Endodermal cell (in vitro differentiated cells): Measurements from ENCODE around the gene MAP3K5. TPM values are rescaled to one million over a fixed set of nuclear protein-coding genes. Genes with fewer than 3 reads are reported as not detected.

Source experiments
- DNase-seq: peaks from one replicate; pipeline ENCODE4 v3.0.0-alpha.2; 2017
- H3K27ac ChIP-seq: 2 replicates; pipeline ENCODE4 v1.5.1; 2013; ENCODE audit warnings: mild to moderate bottlenecking, low read depth, low read length, moderate library complexity
- H3K27me3 ChIP-seq: 2 replicates; pipeline ENCODE4 v1.6.1; 2013; ENCODE audit warnings: mild to moderate bottlenecking, low read length, moderate library complexity; ENCODE audit not compliant: insufficient read depth, control insufficient read depth, poor library complexity, severe bottlenecking
- H3K36me3 ChIP-seq: 2 replicates; pipeline ENCODE4 v1.7.0; 2013; ENCODE audit warnings: mild to moderate bottlenecking, low read length, moderate library complexity; ENCODE audit not compliant: control insufficient read depth, insufficient read depth
- H3K4me1 ChIP-seq: one replicate; pipeline ENCODE4 v1.7.0; 2013; ENCODE audit warnings: low read length; ENCODE audit not compliant: control insufficient read depth, insufficient read depth
- H3K4me3 ChIP-seq: 2 replicates; pipeline ENCODE4 v1.5.1; 2013; ENCODE audit warnings: mild to moderate bottlenecking, low read length, moderate library complexity
- H3K9ac ChIP-seq: 2 replicates; pipeline ENCODE4 v1.6.1; 2013; ENCODE audit warnings: mild to moderate bottlenecking, low read length, moderate library complexity; ENCODE audit not compliant: poor library complexity, severe bottlenecking; ENCODE audit errors: extremely low read depth
- H3K9me3 ChIP-seq: 2 replicates; pipeline ENCODE4 v1.6.1; 2013; ENCODE audit warnings: mild to moderate bottlenecking, low read length, moderate library complexity; ENCODE audit not compliant: control insufficient read depth
- H3K27ac Mint-ChIP-seq: 2 replicates; pipeline ENCODE4 v1.8.0; 2020; ENCODE audit warnings: mixed read lengths
- H3K27me3 Mint-ChIP-seq: 2 replicates; pipeline ENCODE4 v1.8.0; 2021; ENCODE audit warnings: mild to moderate bottlenecking, mixed read lengths; ENCODE audit not compliant: insufficient read depth
- H3K36me3 Mint-ChIP-seq: 2 replicates; pipeline ENCODE4 v1.8.0; 2020; ENCODE audit warnings: low read depth, mixed read lengths
- H3K4me1 Mint-ChIP-seq: 2 replicates; pipeline ENCODE4 v1.8.0; 2020; ENCODE audit warnings: mixed read lengths
- H3K4me3 Mint-ChIP-seq: 2 replicates; pipeline ENCODE4 v1.8.0; 2020; ENCODE audit warnings: mild to moderate bottlenecking, moderate library complexity, mixed read lengths
- H3K9me3 Mint-ChIP-seq: 2 replicates; pipeline ENCODE4 v1.8.0; 2020; ENCODE audit warnings: mild to moderate bottlenecking, mixed read lengths
- WGBS, 2 experiments: methylation state at CpG; one replicate each; pipeline versions ENCODE4 v1.1.5 to v1.1.7; 2013; ENCODE audit warnings: missing lambda C conversion rate in 2 of 2, mixed read lengths in 1 of 2; ENCODE audit not compliant: insufficient coverage in 1 of 2, insufficient read length in 1 of 2; 5-methylcytosine and 5-hydroxymethylcytosine counted together
- total RNA-seq, 2 donors: library from RNA; stranded (reverse); fragmentation: NEBNext Ultra II Directional in 1 of 2; extraction: Animal tissue kit (Norgen Biotek cat#: 25700) in 1 of 2; gene quantifications; 2 replicates in 1 of 2; 3 replicates in 1 of 2; pipeline ENCODE4 v1.2.1, GENCODE V29; 2021
- TF ChIP-seq, protein P1 (sequence below): fragments of 200-600 bp; sonication (generic); conservative IDR thresholded peaks from 2 replicates; pipeline ENCODE4 v1.5.0; 2021; ENCODE audit warnings: antibody characterized with exemption, mild to moderate bottlenecking

Gene MAP3K5
- total RNA-seq, 2 donors from 2014 or later: 1.6 to 3.4 TPM

DNA sequence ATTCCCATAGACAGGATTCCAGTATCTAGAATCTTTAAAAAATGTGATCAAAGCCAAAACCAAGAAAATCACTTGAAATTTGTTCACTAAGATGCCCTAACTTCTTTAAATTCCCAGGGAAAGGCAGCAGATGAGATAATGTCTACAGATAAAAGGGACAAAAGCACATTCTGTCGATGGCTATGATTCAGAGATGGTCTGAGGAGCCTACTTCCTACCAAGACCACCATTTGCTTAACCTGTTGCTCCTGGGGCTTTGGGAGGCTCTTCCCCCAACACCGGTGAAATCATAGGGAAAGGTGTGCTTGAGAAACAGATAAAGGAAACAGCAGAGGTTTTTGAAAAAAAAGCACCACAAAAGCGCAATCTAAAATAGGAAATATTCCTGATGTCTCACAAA, 123.7 kb downstream of the MAP3K5 start:
- no peak for DNase-seq
- H3K27me3 ChIP-seq: no peaks in the 10 kb centered on the region
- no peak overlapping the region for H3K27ac ChIP-seq
- Mint-ChIP-seq H3K4me3 (no peak overlapping the region), H3K27ac (no peak overlapping the region), H3K4me1 (peaks cover 3% of the 10 kb centered on the region), H3K9me3 (no peaks in the 10 kb centered on the region), H3K27me3 (no peaks in the 10 kb centered on the region), H3K36me3 (no peaks in the 10 kb centered on the region)
- H3K9me3 ChIP-seq: peaks cover 4% of the 10 kb centered on the region
- TF ChIP-seq, protein P1, sequence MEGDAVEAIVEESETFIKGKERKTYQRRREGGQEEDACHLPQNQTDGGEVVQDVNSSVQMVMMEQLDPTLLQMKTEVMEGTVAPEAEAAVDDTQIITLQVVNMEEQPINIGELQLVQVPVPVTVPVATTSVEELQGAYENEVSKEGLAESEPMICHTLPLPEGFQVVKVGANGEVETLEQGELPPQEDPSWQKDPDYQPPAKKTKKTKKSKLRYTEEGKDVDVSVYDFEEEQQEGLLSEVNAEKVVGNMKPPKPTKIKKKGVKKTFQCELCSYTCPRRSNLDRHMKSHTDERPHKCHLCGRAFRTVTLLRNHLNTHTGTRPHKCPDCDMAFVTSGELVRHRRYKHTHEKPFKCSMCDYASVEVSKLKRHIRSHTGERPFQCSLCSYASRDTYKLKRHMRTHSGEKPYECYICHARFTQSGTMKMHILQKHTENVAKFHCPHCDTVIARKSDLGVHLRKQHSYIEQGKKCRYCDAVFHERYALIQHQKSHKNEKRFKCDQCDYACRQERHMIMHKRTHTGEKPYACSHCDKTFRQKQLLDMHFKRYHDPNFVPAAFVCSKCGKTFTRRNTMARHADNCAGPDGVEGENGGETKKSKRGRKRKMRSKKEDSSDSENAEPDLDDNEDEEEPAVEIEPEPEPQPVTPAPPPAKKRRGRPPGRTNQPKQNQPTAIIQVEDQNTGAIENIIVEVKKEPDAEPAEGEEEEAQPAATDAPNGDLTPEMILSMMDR: no peak
- H3K36me3 ChIP-seq: no peaks in the 10 kb centered on the region
- H3K9ac ChIP-seq: no peak overlapping the region
- no peaks in the 10 kb centered on the region for H3K4me1 ChIP-seq
- H3K4me3 ChIP-seq: no peak overlapping the region
- WGBS, 2 experiments: 83 to 96% methylated on average over 1 to 3 of the region's 3 CpGs

DNA sequence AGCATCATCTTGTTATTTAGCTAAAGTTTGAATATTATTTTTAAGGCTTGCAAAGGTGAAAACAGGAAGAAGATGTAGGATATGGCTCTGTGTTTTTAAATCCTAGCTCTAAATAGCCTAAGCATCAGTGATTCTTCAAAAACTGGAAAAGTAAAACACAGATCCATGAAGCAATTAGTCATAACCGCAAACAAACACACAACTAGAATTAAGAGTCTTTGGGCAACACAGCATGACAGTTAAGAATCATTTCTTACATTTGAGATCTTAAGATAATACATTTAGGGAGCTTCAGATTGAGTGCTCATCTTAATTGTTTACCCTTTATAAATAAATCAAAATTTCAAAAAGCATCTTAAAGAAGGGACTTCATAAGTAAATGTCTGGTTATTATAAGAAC, 126.2 kb downstream of the MAP3K5 start:
- no peaks in the 10 kb centered on the region for H3K9me3 Mint-ChIP-seq
- TF ChIP-seq, protein P1: no peak
- 100% methylated on average over 1 of the region's 1 CpG; no CpG with 5 or more reads in 1 of the 2 experiments for WGBS, 2 experiments
- no peaks in the 10 kb centered on the region for H3K36me3 Mint-ChIP-seq
- H3K27ac ChIP-seq: no peak overlapping the region
- no peaks in the 10 kb centered on the region for H3K4me1 ChIP-seq
- no peaks in the 10 kb centered on the region for H3K36me3 ChIP-seq
- H3K4me3 ChIP-seq: no peak overlapping the region
- DNase-seq: no peak
- no peak overlapping the region for H3K9ac ChIP-seq
- no peaks in the 10 kb centered on the region for H3K27me3 Mint-ChIP-seq
- H3K27me3 ChIP-seq: no peaks in the 10 kb centered on the region
- H3K27ac Mint-ChIP-seq: no peak overlapping the region
- no peak overlapping the region for H3K4me3 Mint-ChIP-seq
- no peaks in the 10 kb centered on the region for H3K9me3 ChIP-seq
- H3K4me1 Mint-ChIP-seq: no peaks in the 10 kb centered on the region

DNA sequence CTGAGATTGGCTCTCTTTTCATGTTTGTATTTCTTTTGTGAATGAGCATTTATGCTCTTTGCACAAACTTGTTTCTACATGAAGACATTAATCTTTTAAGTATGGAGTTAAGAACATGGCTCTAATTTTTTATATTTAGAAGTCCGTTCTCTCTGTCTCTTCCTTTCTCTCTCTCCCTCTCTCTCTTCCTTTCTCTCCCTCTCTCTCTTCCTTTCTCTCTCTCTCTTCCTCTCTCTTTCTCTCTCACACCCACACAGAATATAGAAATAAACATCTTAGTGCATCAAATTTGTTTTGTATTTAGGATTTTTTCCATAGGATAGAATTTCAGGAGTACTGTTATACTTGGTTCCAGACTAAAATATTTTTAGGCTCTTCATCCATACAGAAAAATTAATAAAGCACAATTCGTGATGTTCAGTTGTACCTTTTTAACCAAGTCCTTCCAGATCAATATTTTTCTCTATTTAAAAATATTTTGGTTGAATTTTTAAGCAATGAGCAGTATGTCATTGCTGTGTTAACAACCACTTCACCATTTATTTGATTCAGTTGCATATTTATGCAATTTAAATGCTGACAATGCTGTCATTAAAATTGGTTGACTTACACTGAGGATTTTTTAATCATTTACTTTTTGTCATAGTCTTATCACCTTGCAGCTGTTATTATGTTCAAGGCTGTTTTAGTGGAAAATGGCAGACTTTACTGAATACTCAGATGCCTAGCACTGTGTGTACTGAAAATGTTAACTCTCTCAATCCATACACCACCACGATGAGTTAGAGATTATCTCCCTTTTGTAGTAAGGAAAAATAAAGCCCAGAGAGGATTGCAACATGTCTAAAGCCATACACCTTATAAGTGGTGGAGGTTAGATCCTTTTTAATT, 129.7 kb downstream of the MAP3K5 start:
- H3K27me3 ChIP-seq: no peaks in the 10 kb centered on the region
- Mint-ChIP-seq H3K4me1 (no peaks in the 10 kb centered on the region), H3K27me3 (no peaks in the 10 kb centered on the region), H3K36me3 (no peaks in the 10 kb centered on the region), H3K27ac (no peak overlapping the region), H3K9me3 (no peaks in the 10 kb centered on the region), H3K4me3 (no peak overlapping the region)
- TF ChIP-seq, protein P1: no peak
- H3K36me3 ChIP-seq: no peaks in the 10 kb centered on the region
- H3K9ac ChIP-seq: no peak overlapping the region
- H3K4me1 ChIP-seq: no peaks in the 10 kb centered on the region
- H3K4me3 ChIP-seq: no peak overlapping the region
- no peaks in the 10 kb centered on the region for H3K9me3 ChIP-seq
- DNase-seq: no peak
- no peak overlapping the region for H3K27ac ChIP-seq
- 87% methylated on average over 3 of the region's 3 CpGs; no CpG with 5 or more reads in 1 of the 2 experiments for whole genome bisulfite sequencing, 2 experiments
